ENCODE measurements around the gene NTHL1. TPM values are rescaled to one million over a fixed set of nuclear protein-coding genes. Genes with fewer than 3 reads are reported as not detected.
A peak's percentile ranks its signal among the peaks of the same experiment; 100 is the strongest.
"Not testable (repeated sequence)": the region's sequence is repeated elsewhere in the genome, so short reads cannot be mapped to it uniquely, and the experiment has no call there.

NTHL1 gene
- total RNA-seq, 1 experiment from 2014 or later: 74.7 TPM

GRCh38 chr16:2013527-2013926 lies 34.1 kb downstream of the NTHL1 start:
- peaks cover 9% of the 10 kb centered on the region for H3K36me3 ChIP-seq
- H3K27me3 ChIP-seq: no peaks in the 10 kb centered on the region
- DNase-seq: peak; percentile 37
- H3K4me3 ChIP-seq: no peak overlapping the region
- no peaks in the 10 kb centered on the region for H3K9me3 ChIP-seq

GRCh38 chr16:2011726-2012125 lies 35.9 kb downstream of the NTHL1 start:
- H3K27me3 ChIP-seq, H3K4me3 ChIP-seq, H3K9me3 ChIP-seq, DNase-seq: not testable (repeated sequence)
- H3K36me3 ChIP-seq: peaks cover 27% of the 10 kb centered on the region

- no peaks in the 10 kb centered on the region for H3K27me3 ChIP-seq
- H3K4me3 ChIP-seq: peak within 1 kb of the TSS; percentile 82
- peak; percentile 88 for DNase-seq
- peaks cover 43% of the 10 kb centered on the region for H3K36me3 ChIP-seq
- no peaks in the 10 kb centered on the region for H3K9me3 ChIP-seq
Observed at GRCh38 chr16:2009791-2010510, 37.7 kb downstream of the NTHL1 start, which contains the start of gene ZNF598. TSS of gene ZNF598 (minus strand) at chr16:2009821.

GRCh38 chr16:2009164-2009711 lies 38.4 kb downstream of the NTHL1 start:
- no peak for DNase-seq
- Histone ChIP-seq H3K27me3 (no peaks in the 10 kb centered on the region), H3K4me3 (peak overlapping the region; percentile 82), H3K9me3 (no peaks in the 10 kb centered on the region), H3K36me3 (peaks cover 50% of the 10 kb centered on the region)

GRCh38 chr16:2008631-2009163 lies 38.9 kb downstream of the NTHL1 start:
- Histone ChIP-seq H3K4me3 (peak overlapping the region; percentile 82), H3K27me3 (no peaks in the 10 kb centered on the region), H3K9me3 (no peaks in the 10 kb centered on the region), H3K36me3 (peaks cover 56% of the 10 kb centered on the region)
- DNase-seq: peak; percentile 60

- DNase-seq: peak; percentile 94
- Histone ChIP-seq H3K9me3 (no peaks in the 10 kb centered on the region), H3K4me3 (peak overlapping the region; percentile 82), H3K27me3 (no peaks in the 10 kb centered on the region), H3K36me3 (peaks cover 62% of the 10 kb centered on the region)
Observed at GRCh38 chr16:2008009-2008526, 39.6 kb downstream of the NTHL1 start.

GRCh38 chr16:2007081-2007836 lies 40.4 kb downstream of the NTHL1 start:
- H3K4me3 ChIP-seq: peak overlapping the region; percentile 82
- peaks cover 70% of the 10 kb centered on the region for H3K36me3 ChIP-seq

GRCh38 chr16:2006317-2006716 lies 41.3 kb downstream of the NTHL1 start:
- Histone ChIP-seq H3K36me3 (peaks cover 80% of the 10 kb centered on the region), H3K9me3 (no peaks in the 10 kb centered on the region), H3K4me3 (no peak overlapping the region), H3K27me3 (no peaks in the 10 kb centered on the region)
- DNase-seq: no peak

More at GRCh38 chr16:2007081-2007836, 40.4 kb downstream of the NTHL1 start:
- H3K9me3 ChIP-seq: no peaks in the 10 kb centered on the region
- no peaks in the 10 kb centered on the region for H3K27me3 ChIP-seq
- DNase-seq: no peak

- Histone ChIP-seq H3K36me3 (peaks cover 86% of the 10 kb centered on the region), H3K4me3 (no peak overlapping the region), H3K9me3 (no peaks in the 10 kb centered on the region), H3K27me3 (no peaks in the 10 kb centered on the region)
- no peak for DNase-seq
Observed at GRCh38 chr16:2005646-2006045, 42.0 kb downstream of the NTHL1 start.

- DNase-seq: no peak
- Histone ChIP-seq H3K9me3 (no peaks in the 10 kb centered on the region), H3K27me3 (no peaks in the 10 kb centered on the region), H3K36me3 (peaks cover 92% of the 10 kb centered on the region), H3K4me3 (no peak overlapping the region)
Observed at GRCh38 chr16:2004795-2005517, 42.7 kb downstream of the NTHL1 start.

GRCh38 chr16:2003827-2004641 lies 43.6 kb downstream of the NTHL1 start:
- Histone ChIP-seq H3K4me3 (no peak overlapping the region), H3K9me3 (no peaks in the 10 kb centered on the region), H3K36me3 (peaks cover 98% of the 10 kb centered on the region), H3K27me3 (no peaks in the 10 kb centered on the region)
- peak; percentile 86 for DNase-seq

GRCh38 chr16:2003231-2003826 lies 44.3 kb downstream of the NTHL1 start:
- DNase-seq: no peak
- Histone ChIP-seq H3K27me3 (no peaks in the 10 kb centered on the region), H3K9me3 (no peaks in the 10 kb centered on the region), H3K36me3 (peaks cover 98% of the 10 kb centered on the region), H3K4me3 (no peak overlapping the region)

GRCh38 chr16:2002406-2003230 lies 45.0 kb downstream of the NTHL1 start:
- Histone ChIP-seq H3K36me3 (peaks cover 96% of the 10 kb centered on the region), H3K27me3 (no peaks in the 10 kb centered on the region), H3K4me3 (no peak overlapping the region), H3K9me3 (no peaks in the 10 kb centered on the region)
- DNase-seq: no peak

GRCh38 chr16:2001456-2002355 lies 45.9 kb downstream of the NTHL1 start:
- no peak for DNase-seq
- H3K36me3 ChIP-seq: peaks cover 95% of the 10 kb centered on the region
- H3K27me3 ChIP-seq: no peaks in the 10 kb centered on the region
- no peak overlapping the region for H3K4me3 ChIP-seq
- no peaks in the 10 kb centered on the region for H3K9me3 ChIP-seq

Measured in MG63 (cell line).